Suprapubic skin (tissue), 4 donors: ENCODE data around the gene PTBP3. TPM values are rescaled to one million over a fixed set of nuclear protein-coding genes. Genes with fewer than 3 reads are reported as not detected.
A peak's percentile ranks its signal among the peaks of the same experiment; 100 is the strongest.

ENCODE experiments used
- DNase-seq, 2 donors: peaks; one replicate each; pipeline ENCODE4 v3.0.0-alpha.2; 2019; ENCODE audit warnings: low spot score in 2 of 2
- H3K27ac ChIP-seq: fragments of 200-600 bp; sonication (generic); one replicate; pipeline ENCODE4 v1.5.1; 2019
- H3K27me3 ChIP-seq: fragments of 200-600 bp; sonication (generic); one replicate; pipeline ENCODE4 v1.5.1; 2019
- H3K36me3 ChIP-seq: fragments of 200-600 bp; sonication (generic); one replicate; pipeline ENCODE4 v1.5.1; 2019
- H3K4me1 ChIP-seq: fragments of 200-600 bp; sonication (generic); one replicate; pipeline ENCODE4 v1.5.1; 2019
- H3K4me3 ChIP-seq: fragments of 200-600 bp; sonication (generic); one replicate; pipeline ENCODE4 v1.5.1; 2019; ENCODE audit warnings: mild to moderate bottlenecking
- H3K9me3 ChIP-seq: fragments of 200-600 bp; sonication (generic); one replicate; pipeline ENCODE4 v1.5.1; 2019
- EP300 ChIP-seq: sonication (generic); formaldehyde crosslinking; IDR thresholded peaks from one replicate; pipeline ENCODE4 v1.6.1; 2017; ENCODE audit warnings: antibody characterized with exemption
- POLR2A ChIP-seq, 2 donors: fragments of 450-650 bp; IDR thresholded peaks; one replicate each; pipeline ENCODE4 v1.6.1; 2017; ENCODE audit warnings: antibody characterized with exemption in 2 of 2, mild to moderate bottlenecking in 2 of 2, moderate library complexity in 2 of 2
- POLR2AphosphoS5 ChIP-seq, 3 donors: sonication (generic); formaldehyde crosslinking; IDR thresholded peaks; one replicate each; pipeline ENCODE4 v1.6.1; 2017; ENCODE audit warnings: antibody characterized with exemption in 3 of 3
- WGBS: methylation state at CpG from one replicate; pipeline ENCODE4 v1.1.5; 2018; 5-methylcytosine and 5-hydroxymethylcytosine counted together
- total RNA-seq, 4 donors: library from RNA; depleted of rRNA; stranded (reverse); fragments of >200 nt; gene quantifications; one replicate each; pipeline ENCODE4 v1.1.0, GENCODE V29; 2016
- TF ChIP-seq, protein P1 (sequence below), 2 donors: fragments of 200-600 bp in 1 of 2; fragments of 450-650 bp in 1 of 2; sonication (generic) in 1 of 2; IDR thresholded peaks; one replicate each; pipeline ENCODE4 v1.5.1; 2016 to 2019; ENCODE audit warnings: antibody characterized with exemption in 2 of 2, mild to moderate bottlenecking in 1 of 2, moderate library complexity in 1 of 2

Gene PTBP3
- total RNA-seq, 4 donors from 2014 or later = 90.4 to 333 (median 168) TPM

DNA sequence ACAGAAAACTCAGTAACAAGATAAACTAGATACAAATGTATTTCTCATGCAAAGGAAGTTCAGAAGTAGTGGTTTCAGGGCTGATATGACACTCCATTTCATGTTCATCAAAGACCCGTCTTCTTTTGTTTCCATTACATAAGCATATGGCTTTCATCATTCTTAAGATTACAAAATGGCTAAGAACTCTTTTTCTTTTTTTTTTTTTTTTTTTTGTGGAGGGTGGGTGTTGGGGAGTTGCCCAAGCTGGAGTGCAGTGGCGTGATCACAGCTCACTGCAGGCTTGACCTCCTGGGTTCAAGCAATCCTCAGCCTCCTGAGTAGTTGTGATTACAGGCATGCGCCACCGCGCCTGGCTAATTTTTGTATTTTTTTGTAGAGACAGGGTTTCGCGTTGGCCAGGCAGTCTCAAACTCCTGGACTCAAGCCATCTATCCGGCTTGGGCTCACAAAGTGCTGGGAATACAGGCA is 22.0 kb upstream of the PTBP3 start:
- no peak for DNase-seq
- Histone ChIP-seq H3K4me3 (no peak overlapping the region), H3K27ac (no peak overlapping the region), H3K9me3 (no peaks in the 10 kb centered on the region), H3K27me3 (no peaks in the 10 kb centered on the region), H3K4me1 (no peaks in the 10 kb centered on the region), H3K36me3 (no peaks in the 10 kb centered on the region)
- TF ChIP-seq POLR2AphosphoS5 (IDR thresholded peaks at IDR 0.05) (no peak), POLR2A (IDR thresholded peaks at IDR 0.05) (no peak), EP300 (no peak)
- TF ChIP-seq, protein P1, sequence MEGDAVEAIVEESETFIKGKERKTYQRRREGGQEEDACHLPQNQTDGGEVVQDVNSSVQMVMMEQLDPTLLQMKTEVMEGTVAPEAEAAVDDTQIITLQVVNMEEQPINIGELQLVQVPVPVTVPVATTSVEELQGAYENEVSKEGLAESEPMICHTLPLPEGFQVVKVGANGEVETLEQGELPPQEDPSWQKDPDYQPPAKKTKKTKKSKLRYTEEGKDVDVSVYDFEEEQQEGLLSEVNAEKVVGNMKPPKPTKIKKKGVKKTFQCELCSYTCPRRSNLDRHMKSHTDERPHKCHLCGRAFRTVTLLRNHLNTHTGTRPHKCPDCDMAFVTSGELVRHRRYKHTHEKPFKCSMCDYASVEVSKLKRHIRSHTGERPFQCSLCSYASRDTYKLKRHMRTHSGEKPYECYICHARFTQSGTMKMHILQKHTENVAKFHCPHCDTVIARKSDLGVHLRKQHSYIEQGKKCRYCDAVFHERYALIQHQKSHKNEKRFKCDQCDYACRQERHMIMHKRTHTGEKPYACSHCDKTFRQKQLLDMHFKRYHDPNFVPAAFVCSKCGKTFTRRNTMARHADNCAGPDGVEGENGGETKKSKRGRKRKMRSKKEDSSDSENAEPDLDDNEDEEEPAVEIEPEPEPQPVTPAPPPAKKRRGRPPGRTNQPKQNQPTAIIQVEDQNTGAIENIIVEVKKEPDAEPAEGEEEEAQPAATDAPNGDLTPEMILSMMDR (IDR thresholded peaks at IDR 0.05) = no peak
- WGBS = 74% methylated on average over 8 of the region's 8 CpGs

DNA sequence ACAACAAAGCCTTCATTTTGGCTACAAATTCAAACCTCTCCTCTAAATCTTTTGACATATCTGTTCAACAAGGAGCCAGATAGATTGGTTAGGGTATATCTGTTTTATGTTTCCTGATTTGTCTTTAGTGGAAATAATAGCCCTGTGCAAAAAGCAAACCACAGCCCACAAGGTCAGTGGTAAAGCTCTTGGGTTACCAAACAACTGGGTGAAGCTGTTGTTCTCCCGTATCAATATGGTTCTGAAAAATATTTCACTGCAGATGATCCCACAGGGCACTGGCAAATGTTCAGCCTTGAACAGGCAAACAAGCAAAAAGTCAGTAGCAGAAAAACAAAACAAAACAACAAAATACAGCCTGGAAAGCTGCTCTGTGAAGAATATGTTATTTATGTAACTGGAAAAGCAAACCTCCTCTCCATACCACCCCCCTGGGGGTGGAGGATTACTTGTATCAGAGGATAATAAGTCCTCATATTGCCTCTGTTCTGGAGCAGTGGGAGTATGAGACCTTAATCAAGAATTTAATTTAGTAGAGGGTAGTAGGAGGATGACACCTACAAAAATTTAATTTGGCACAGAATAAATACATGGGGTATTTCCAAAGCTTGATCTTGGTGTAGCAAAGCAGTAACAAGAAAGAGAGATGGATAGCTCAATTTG is 20.8 kb upstream of the PTBP3 start:
- WGBS = 43% methylated on average over 1 of the region's 1 CpG
- Histone ChIP-seq H3K27me3 (no peaks in the 10 kb centered on the region), H3K4me3 (no peak overlapping the region), H3K27ac (no peak overlapping the region), H3K9me3 (no peaks in the 10 kb centered on the region), H3K36me3 (no peaks in the 10 kb centered on the region), H3K4me1 (peaks cover 2% of the 10 kb centered on the region)
- no peak for TF ChIP-seq POLR2AphosphoS5 (IDR thresholded peaks at IDR 0.05)
- TF ChIP-seq, protein P1 (IDR thresholded peaks at IDR 0.05) = no peak
- no peak for TF ChIP-seq POLR2A (IDR thresholded peaks at IDR 0.05)
- no peak for TF ChIP-seq EP300
- no peak for DNase-seq

DNA sequence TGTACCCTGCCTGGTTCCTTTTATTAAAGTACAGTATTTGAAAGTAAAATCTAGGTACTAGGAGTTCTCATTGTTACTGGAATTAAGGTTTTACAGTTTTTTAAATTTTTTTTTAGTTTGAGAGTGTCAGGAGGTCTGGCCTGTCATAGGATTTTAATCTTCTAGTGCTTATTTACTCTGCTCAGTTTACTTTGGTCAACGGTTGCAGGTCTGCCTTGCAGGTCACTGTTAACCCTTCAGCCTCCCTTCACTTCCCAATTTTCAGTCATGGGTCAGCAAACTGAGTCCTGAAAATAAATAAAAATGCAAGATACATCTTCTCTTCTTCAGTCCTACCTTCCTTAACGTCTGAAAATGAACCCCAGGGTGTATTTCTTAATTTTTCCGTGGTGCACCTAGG is 18.8 kb upstream of the PTBP3 start:
- TF ChIP-seq, protein P1 (IDR thresholded peaks at IDR 0.05) = no peak
- no peak for TF ChIP-seq POLR2AphosphoS5 (IDR thresholded peaks at IDR 0.05)
- no peak for TF ChIP-seq EP300
- no peak for TF ChIP-seq POLR2A (IDR thresholded peaks at IDR 0.05)
- Histone ChIP-seq H3K4me1 (peaks cover 14% of the 10 kb centered on the region), H3K9me3 (no peaks in the 10 kb centered on the region), H3K27me3 (no peaks in the 10 kb centered on the region), H3K27ac (no peak overlapping the region), H3K4me3 (no peak overlapping the region), H3K36me3 (no peaks in the 10 kb centered on the region)
- DNase-seq = no peak
- 64% methylated on average over 3 of the region's 3 CpGs for WGBS

DNA sequence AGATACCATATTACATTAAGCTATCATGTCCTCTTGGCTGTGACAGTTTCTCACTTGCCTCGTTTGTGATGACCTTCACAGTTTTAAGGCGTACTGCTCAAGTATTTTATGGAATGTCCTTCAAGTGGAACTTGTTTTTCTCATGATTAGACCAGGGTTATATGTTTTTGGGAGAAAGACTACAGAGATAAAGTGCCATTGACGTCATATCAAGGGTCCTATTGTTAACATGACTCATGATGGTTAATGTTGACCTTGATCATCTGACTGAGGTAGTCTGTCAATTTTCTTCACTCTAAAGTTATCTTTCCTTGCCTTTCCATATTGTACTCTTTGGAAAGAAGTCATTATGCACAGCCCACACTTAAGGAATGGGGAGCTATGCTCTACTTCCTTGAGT is 17.8 kb upstream of the PTBP3 start:
- H3K27me3 ChIP-seq = no peaks in the 10 kb centered on the region
- no peaks in the 10 kb centered on the region for H3K36me3 ChIP-seq
- 85% methylated on average over 3 of the region's 3 CpGs for WGBS
- TF ChIP-seq POLR2A (IDR thresholded peaks at IDR 0.05) = no peak
- TF ChIP-seq EP300 = no peak
- TF ChIP-seq POLR2AphosphoS5 (IDR thresholded peaks at IDR 0.05) = no peak
- TF ChIP-seq, protein P1 (IDR thresholded peaks at IDR 0.05) = no peak
- H3K4me3 ChIP-seq = no peak overlapping the region
- no peak overlapping the region for H3K27ac ChIP-seq
- H3K4me1 ChIP-seq = peaks cover 14% of the 10 kb centered on the region
- H3K9me3 ChIP-seq = no peaks in the 10 kb centered on the region
- DNase-seq = no peak

DNA sequence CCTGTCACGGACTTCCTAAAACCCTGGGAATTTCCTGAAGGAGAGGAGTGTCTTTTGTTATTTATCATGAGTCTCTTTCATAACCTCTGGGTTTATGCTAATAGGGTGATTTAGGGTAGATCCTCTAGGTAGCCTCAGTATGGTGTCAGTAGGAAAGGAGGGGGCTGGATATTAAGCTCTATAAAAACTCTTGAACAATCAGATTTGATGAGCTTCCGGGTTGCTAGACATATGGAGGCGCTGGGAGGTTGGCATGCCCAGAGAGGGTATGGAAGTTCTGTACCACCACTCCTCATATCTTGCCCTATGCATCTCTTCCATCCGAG is 15.6 kb upstream of the PTBP3 start:
- Histone ChIP-seq H3K36me3 (no peaks in the 10 kb centered on the region), H3K4me3 (peak overlapping the region; percentile 50), H3K27me3 (no peaks in the 10 kb centered on the region), H3K27ac (no peak overlapping the region), H3K9me3 (no peaks in the 10 kb centered on the region), H3K4me1 (peaks cover 14% of the 10 kb centered on the region)
- no peak for TF ChIP-seq POLR2A (IDR thresholded peaks at IDR 0.05)
- no peak for TF ChIP-seq EP300
- TF ChIP-seq POLR2AphosphoS5 (IDR thresholded peaks at IDR 0.05) = no peak
- TF ChIP-seq, protein P1 (IDR thresholded peaks at IDR 0.05) = no peak
- 61% methylated on average over 4 of the region's 4 CpGs for WGBS
- no peak for DNase-seq
